ENCODE results near the gene PELO. TPM values are rescaled to one million over a fixed set of nuclear protein-coding genes. Genes with fewer than 3 reads are reported as not detected.

The PELO gene
- polyA plus RNA-seq, 1 donor (not counting 4 experiments of a cell fraction or from before 2014, with no cell fraction given), result 10.6 TPM

- Histone ChIP-seq H3K27ac (ENCODE audit: control insufficient read depth, insufficient read depth, low read length) (no peak overlapping the region), H3K9me1 (ENCODE audit: control insufficient read depth, extremely low read depth, insufficient read depth, low read length) (no peaks in the 10 kb centered on the region), H3K9ac (ENCODE audit: control insufficient read depth, extremely low read depth, insufficient read depth, low read length) (no peak overlapping the region), H3K4me3 (ENCODE audit: control insufficient read depth in 2 of 3, extremely low read depth in 1 of 3, insufficient read depth in 2 of 3, low read depth in 1 of 3, low read length in 3 of 3) (no peak overlapping the region), H4K20me1 (ENCODE audit: control insufficient read depth, extremely low read depth, insufficient read depth, low read length) (no peaks in the 10 kb centered on the region), H3K4me2 (ENCODE audit: control insufficient read depth, extremely low read depth, insufficient read depth, low read depth, low read length) (no peak overlapping the region), H3K4me1 (ENCODE audit: control insufficient read depth, extremely low read depth, insufficient read depth, low read length) (no peaks in the 10 kb centered on the region), H3K79me2 (ENCODE audit: control insufficient read depth, insufficient read depth, low read length) (no peaks in the 10 kb centered on the region), H2AFZ (ENCODE audit: control insufficient read depth, low read length) (no peak overlapping the region), H3K27me3 (ENCODE audit: control insufficient read depth, extremely low read depth, insufficient read depth, low read length) (no peaks in the 10 kb centered on the region), H3K36me3 (ENCODE audit: control insufficient read depth in 2 of 2, extremely low read depth in 1 of 2, insufficient read depth in 2 of 2, low read length in 2 of 2) (no peaks in the 10 kb centered on the region), H3K9me3 (ENCODE audit: control insufficient read depth, low read depth, low read length) (no peaks in the 10 kb centered on the region)
- TF ChIP-seq EZH2 (IDR thresholded peaks at IDR 0.05; ENCODE audit: low read length), result no peak
- TF ChIP-seq, protein P1, sequence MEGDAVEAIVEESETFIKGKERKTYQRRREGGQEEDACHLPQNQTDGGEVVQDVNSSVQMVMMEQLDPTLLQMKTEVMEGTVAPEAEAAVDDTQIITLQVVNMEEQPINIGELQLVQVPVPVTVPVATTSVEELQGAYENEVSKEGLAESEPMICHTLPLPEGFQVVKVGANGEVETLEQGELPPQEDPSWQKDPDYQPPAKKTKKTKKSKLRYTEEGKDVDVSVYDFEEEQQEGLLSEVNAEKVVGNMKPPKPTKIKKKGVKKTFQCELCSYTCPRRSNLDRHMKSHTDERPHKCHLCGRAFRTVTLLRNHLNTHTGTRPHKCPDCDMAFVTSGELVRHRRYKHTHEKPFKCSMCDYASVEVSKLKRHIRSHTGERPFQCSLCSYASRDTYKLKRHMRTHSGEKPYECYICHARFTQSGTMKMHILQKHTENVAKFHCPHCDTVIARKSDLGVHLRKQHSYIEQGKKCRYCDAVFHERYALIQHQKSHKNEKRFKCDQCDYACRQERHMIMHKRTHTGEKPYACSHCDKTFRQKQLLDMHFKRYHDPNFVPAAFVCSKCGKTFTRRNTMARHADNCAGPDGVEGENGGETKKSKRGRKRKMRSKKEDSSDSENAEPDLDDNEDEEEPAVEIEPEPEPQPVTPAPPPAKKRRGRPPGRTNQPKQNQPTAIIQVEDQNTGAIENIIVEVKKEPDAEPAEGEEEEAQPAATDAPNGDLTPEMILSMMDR (optimal IDR thresholded peaks at IDR 0.05 in 1 of 3, IDR thresholded peaks at IDR 0.05 in 1 of 3, conservative IDR thresholded peaks at IDR 0.05 in 1 of 3; ENCODE audit: extremely low read depth in 1 of 3, insufficient read depth in 2 of 3, low read length in 3 of 3), result no peak
- FAIRE-seq (no peak), DNase-seq (ENCODE audit: low read depth, low spot score) (no peak)
- dilution Hi-C loops (cut with MboI; ENCODE audit: extremely low pct_ligation_motif_present, low sequenced_read_pairs), result no loop called here
Measured at GRCh38 chr5:52767766-52768480, 19.8 kb upstream of the PELO start.

DNA sequence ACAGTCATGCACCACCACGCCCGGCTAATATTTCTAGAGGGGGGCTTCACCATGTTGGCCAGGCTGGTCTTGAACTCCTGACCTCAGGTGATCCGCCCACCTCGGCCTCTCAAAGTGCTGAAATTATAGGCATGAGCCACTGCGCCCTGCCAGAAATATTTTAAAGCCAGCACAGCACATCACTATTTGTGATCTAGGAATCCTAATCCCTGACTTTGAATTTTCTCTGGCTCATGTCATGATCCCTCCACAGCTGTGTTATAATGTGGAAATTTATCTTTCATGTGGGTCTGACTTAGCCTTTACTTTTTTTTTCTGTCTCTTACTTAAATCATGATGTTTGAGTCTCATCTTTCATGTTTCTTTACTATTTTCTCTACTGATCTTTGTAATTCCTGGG lies 18.7 kb upstream of the PELO start:
- dilution Hi-C loops (cut with MboI; ENCODE audit: extremely low pct_ligation_motif_present, low sequenced_read_pairs), result no loop called here
- H3K27me3 ChIP-seq (ENCODE audit: control insufficient read depth, extremely low read depth, insufficient read depth, low read length), result no peaks in the 10 kb centered on the region
- DNase-seq (ENCODE audit: low read depth, low spot score) (no peak), FAIRE-seq (no peak)
- TF ChIP-seq EZH2 (IDR thresholded peaks at IDR 0.05; ENCODE audit: low read length), result no peak
- H3K79me2 ChIP-seq (ENCODE audit: control insufficient read depth, insufficient read depth, low read length), result no peaks in the 10 kb centered on the region
- no peaks in the 10 kb centered on the region for H4K20me1 ChIP-seq (ENCODE audit: control insufficient read depth, extremely low read depth, insufficient read depth, low read length)
- H2AFZ ChIP-seq (ENCODE audit: control insufficient read depth, low read length), result no peak overlapping the region
- H3K9me1 ChIP-seq (ENCODE audit: control insufficient read depth, extremely low read depth, insufficient read depth, low read length), result no peaks in the 10 kb centered on the region
- no peaks in the 10 kb centered on the region for H3K4me1 ChIP-seq (ENCODE audit: control insufficient read depth, extremely low read depth, insufficient read depth, low read length)
- no peak overlapping the region for H3K9ac ChIP-seq (ENCODE audit: control insufficient read depth, extremely low read depth, insufficient read depth, low read length)
- no peaks in the 10 kb centered on the region for H3K36me3 ChIP-seq (ENCODE audit: control insufficient read depth in 2 of 2, extremely low read depth in 1 of 2, insufficient read depth in 2 of 2, low read length in 2 of 2)
- H3K4me3 ChIP-seq (ENCODE audit: control insufficient read depth in 2 of 3, extremely low read depth in 1 of 3, insufficient read depth in 2 of 3, low read depth in 1 of 3, low read length in 3 of 3), result no peak overlapping the region
- no peak overlapping the region for H3K27ac ChIP-seq (ENCODE audit: control insufficient read depth, insufficient read depth, low read length)
- H3K4me2 ChIP-seq (ENCODE audit: control insufficient read depth, extremely low read depth, insufficient read depth, low read depth, low read length), result no peak overlapping the region
- no peaks in the 10 kb centered on the region for H3K9me3 ChIP-seq (ENCODE audit: control insufficient read depth, low read depth, low read length)
